Tibial nerve (tissue), 4 donors: ENCODE results near the gene UBXN10.

Source experiments
- EP300 ChIP-seq, 2 donors: sonication (generic); formaldehyde crosslinking; IDR thresholded peaks; one replicate each; pipeline ENCODE4 v1.6.1; 2017; ENCODE audit warnings: antibody characterized with exemption in 2 of 2, mild to moderate bottlenecking in 1 of 2
- POLR2A ChIP-seq, 2 donors: fragments of 450-650 bp; IDR thresholded peaks; one replicate each; pipeline ENCODE4 v1.6.1; 2017; ENCODE audit warnings: antibody characterized with exemption in 2 of 2, mild to moderate bottlenecking in 2 of 2, moderate library complexity in 2 of 2
- TF ChIP-seq, protein P1 (sequence below), 5 experiments: fragments of 200-600 bp in 3 of 5; fragments of 450-650 bp in 2 of 5; sonication (generic) in 3 of 5; IDR thresholded peaks; one replicate each; pipeline ENCODE4 v1.5.1; 2016 to 2019; ENCODE audit warnings: antibody characterized with exemption in 5 of 5, mild to moderate bottlenecking in 3 of 5, moderate library complexity in 2 of 5

- TF ChIP-seq, protein P1, sequence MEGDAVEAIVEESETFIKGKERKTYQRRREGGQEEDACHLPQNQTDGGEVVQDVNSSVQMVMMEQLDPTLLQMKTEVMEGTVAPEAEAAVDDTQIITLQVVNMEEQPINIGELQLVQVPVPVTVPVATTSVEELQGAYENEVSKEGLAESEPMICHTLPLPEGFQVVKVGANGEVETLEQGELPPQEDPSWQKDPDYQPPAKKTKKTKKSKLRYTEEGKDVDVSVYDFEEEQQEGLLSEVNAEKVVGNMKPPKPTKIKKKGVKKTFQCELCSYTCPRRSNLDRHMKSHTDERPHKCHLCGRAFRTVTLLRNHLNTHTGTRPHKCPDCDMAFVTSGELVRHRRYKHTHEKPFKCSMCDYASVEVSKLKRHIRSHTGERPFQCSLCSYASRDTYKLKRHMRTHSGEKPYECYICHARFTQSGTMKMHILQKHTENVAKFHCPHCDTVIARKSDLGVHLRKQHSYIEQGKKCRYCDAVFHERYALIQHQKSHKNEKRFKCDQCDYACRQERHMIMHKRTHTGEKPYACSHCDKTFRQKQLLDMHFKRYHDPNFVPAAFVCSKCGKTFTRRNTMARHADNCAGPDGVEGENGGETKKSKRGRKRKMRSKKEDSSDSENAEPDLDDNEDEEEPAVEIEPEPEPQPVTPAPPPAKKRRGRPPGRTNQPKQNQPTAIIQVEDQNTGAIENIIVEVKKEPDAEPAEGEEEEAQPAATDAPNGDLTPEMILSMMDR (IDR thresholded peaks at IDR 0.05) = no peak
- TF ChIP-seq POLR2A (IDR thresholded peaks at IDR 0.05) = no peak
- TF ChIP-seq EP300 (IDR thresholded peaks at IDR 0.05) = no peak
These were observed 46.8 kb upstream of the UBXN10 start, which contains the start of gene PLA2G2F for GRCh38 chr1:20138961-20139550.
